ENCODE results near the gene KCNMA1. TPM values are rescaled to one million over a fixed set of nuclear protein-coding genes. Genes with fewer than 3 reads are reported as not detected.

KCNMA1 gene
- total RNA-seq, 4 donors from 2014 or later = 146 to 300 (median 265) TPM

DNA sequence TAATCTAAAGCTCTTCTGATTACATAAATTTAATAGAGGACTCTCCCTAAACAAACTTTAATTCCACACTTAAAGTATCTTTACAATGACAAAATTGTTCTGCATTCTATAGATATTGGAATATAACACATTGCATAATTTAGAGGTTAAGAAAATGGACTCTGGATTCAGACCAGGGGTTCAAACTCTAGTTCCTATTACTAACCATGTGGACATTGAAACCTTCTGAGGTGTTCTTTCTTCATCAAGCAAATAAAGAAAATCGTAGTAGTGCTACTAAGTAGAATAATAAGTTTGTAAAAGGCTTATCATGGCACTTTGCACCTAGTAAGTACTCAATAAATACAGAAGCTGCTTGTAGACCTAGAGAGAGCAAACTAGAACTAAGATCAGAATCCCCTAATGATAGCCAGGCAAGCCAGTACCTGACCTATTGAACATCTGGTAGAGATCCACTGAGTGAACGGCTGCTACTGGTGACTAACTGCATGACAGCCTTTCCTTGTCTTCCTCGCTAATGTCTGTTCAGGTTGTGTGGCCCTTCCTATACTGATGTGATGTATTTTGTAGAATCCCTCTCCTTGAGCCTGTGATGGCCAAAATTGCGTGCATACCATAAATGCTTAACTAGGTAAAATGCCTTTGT is 430.3 kb downstream of the KCNMA1 start:
- 63% methylated on average over 4 of the region's 4 CpGs for WGBS
- H3K4me1 ChIP-seq = peaks cover 0 to 36% (median 27%) of the 10 kb centered on the region in 4 donors

GRCh38 chr10:77205135-77205534 is 432.5 kb downstream of the KCNMA1 start:
- H3K4me1 ChIP-seq = peaks cover 0 to 49% (median 39%) of the 10 kb centered on the region in 4 donors
- 77% methylated on average over 2 of the region's 2 CpGs for WGBS
- H3K27me3 ChIP-seq = no peaks in the 10 kb centered on the region
- TF ChIP-seq, protein P1, sequence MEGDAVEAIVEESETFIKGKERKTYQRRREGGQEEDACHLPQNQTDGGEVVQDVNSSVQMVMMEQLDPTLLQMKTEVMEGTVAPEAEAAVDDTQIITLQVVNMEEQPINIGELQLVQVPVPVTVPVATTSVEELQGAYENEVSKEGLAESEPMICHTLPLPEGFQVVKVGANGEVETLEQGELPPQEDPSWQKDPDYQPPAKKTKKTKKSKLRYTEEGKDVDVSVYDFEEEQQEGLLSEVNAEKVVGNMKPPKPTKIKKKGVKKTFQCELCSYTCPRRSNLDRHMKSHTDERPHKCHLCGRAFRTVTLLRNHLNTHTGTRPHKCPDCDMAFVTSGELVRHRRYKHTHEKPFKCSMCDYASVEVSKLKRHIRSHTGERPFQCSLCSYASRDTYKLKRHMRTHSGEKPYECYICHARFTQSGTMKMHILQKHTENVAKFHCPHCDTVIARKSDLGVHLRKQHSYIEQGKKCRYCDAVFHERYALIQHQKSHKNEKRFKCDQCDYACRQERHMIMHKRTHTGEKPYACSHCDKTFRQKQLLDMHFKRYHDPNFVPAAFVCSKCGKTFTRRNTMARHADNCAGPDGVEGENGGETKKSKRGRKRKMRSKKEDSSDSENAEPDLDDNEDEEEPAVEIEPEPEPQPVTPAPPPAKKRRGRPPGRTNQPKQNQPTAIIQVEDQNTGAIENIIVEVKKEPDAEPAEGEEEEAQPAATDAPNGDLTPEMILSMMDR (IDR thresholded peaks at IDR 0.05) = no peak
- TF ChIP-seq POLR2AphosphoS5 (IDR thresholded peaks at IDR 0.05) = no peak
- no peak for TF ChIP-seq EP300 (IDR thresholded peaks at IDR 0.05)
- no peak for TF ChIP-seq POLR2A (IDR thresholded peaks at IDR 0.05; ENCODE audit: low read depth)
- DNase-seq (ENCODE audit: extremely low spot score) = no peak
- no peak overlapping the region for H3K4me3 ChIP-seq
- intact Hi-C loops (cut with DNase I) = no loop called here
- H3K36me3 ChIP-seq = no peaks in the 10 kb centered on the region
- H3K9me3 ChIP-seq = peaks cover 0 to 4% (median 0%) of the 10 kb centered on the region in 4 donors
- H3K27ac ChIP-seq (replicated peaks in 1 of 4) = peak overlapping the region in 1 of 4 donors; percentile 72

More for the DNA sequence above, 430.3 kb downstream of the KCNMA1 start:
- peak overlapping the region in 1 of 4 donors; percentile 1 for H3K4me3 ChIP-seq
- no peak for DNase-seq (ENCODE audit: extremely low spot score)
- TF ChIP-seq POLR2AphosphoS5 (IDR thresholded peaks at IDR 0.05) = peak in 1 of 2 donors; percentile 5
- TF ChIP-seq, protein P1 (IDR thresholded peaks at IDR 0.05) = no peak
- no peak for TF ChIP-seq POLR2A (IDR thresholded peaks at IDR 0.05; ENCODE audit: low read depth)
- H3K27ac ChIP-seq (replicated peaks in 1 of 4) = peak overlapping the region; percentile 68 to 75 (median 72)
- intact Hi-C loops (cut with DNase I) = no loop called here
- no peaks in the 10 kb centered on the region for H3K36me3 ChIP-seq
- peaks cover 0 to 4% (median 0%) of the 10 kb centered on the region in 4 donors for H3K9me3 ChIP-seq
- no peaks in the 10 kb centered on the region for H3K27me3 ChIP-seq

- intact Hi-C loops (cut with DNase I) = no loop called here
- TF ChIP-seq, protein P1 (IDR thresholded peaks at IDR 0.05) = no peak
- TF ChIP-seq POLR2AphosphoS5 (IDR thresholded peaks at IDR 0.05) = no peak
- TF ChIP-seq EP300 (IDR thresholded peaks at IDR 0.05) = no peak
- TF ChIP-seq POLR2A (IDR thresholded peaks at IDR 0.05; ENCODE audit: low read depth) = no peak
- no peak for DNase-seq (ENCODE audit: extremely low spot score)
- Histone ChIP-seq H3K4me1 (peaks cover 0 to 52% (median 39%) of the 10 kb centered on the region in 4 donors), H3K36me3 (no peaks in the 10 kb centered on the region), H3K9me3 (peaks cover 0 to 4% (median 0%) of the 10 kb centered on the region in 4 donors), H3K27me3 (no peaks in the 10 kb centered on the region), H3K4me3 (no peak overlapping the region), H3K27ac (replicated peaks in 1 of 4) (peak overlapping the region; percentile 17 to 87 (median 44))
- WGBS = 63% methylated on average over 2 of the region's 2 CpGs
These were observed 433.4 kb downstream of the KCNMA1 start for GRCh38 chr10:77204171-77204570.

- DNase-seq (ENCODE audit: extremely low spot score) = no peak
- Histone ChIP-seq H3K27ac (replicated peaks in 1 of 4) (peak overlapping the region; percentile 38 to 90 (median 80)), H3K9me3 (peaks cover 0 to 4% (median 0%) of the 10 kb centered on the region in 4 donors), H3K36me3 (no peaks in the 10 kb centered on the region), H3K4me1 (peaks cover 0 to 41% (median 30%) of the 10 kb centered on the region in 4 donors), H3K4me3 (no peak overlapping the region), H3K27me3 (no peaks in the 10 kb centered on the region)
- TF ChIP-seq, protein P1 (IDR thresholded peaks at IDR 0.05) = no peak
- TF ChIP-seq POLR2AphosphoS5 (IDR thresholded peaks at IDR 0.05) (no peak), EP300 (IDR thresholded peaks at IDR 0.05) (no peak), POLR2A (IDR thresholded peaks at IDR 0.05; ENCODE audit: low read depth) (no peak)
- WGBS = 65% methylated on average over 2 of the region's 2 CpGs
- intact Hi-C loops (cut with DNase I) = no loop called here
These were observed 434.8 kb downstream of the KCNMA1 start for GRCh38 chr10:77202857-77203256.
